ENCODE data around the gene FAM180A. TPM values are rescaled to one million over a fixed set of nuclear protein-coding genes. Genes with fewer than 3 reads are reported as not detected.
"Not testable (repeated sequence)": the region's sequence is repeated elsewhere in the genome, so short reads cannot be mapped to it uniquely, and the experiment has no call there.

Gene FAM180A
- total RNA-seq, 1 donor from 2014 or later = not detected

DNA sequence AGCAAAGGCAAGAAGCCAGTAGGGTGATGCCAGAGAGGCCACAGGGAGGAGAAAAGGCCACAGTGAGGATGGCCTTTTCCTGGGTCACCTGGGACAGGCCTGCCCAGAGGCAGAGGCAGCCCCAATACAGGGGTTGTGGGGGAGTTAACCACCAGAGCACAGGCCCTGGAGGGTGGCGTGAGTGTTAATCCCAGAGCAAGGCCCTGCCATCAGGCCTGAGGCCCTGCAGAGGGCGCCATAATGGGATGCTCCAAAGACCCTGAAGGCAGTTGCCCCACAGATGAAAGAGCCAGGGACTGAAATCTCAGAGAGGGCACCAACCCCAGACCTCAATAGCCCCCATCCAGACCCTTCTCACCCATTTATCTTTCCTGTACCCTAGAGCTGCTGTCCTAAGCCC lies 44.5 kb downstream of the FAM180A start:
- no peaks in the 10 kb centered on the region for H3K27me3 Mint-ChIP-seq (ENCODE audit: low read depth)
- peaks cover 3% of the 10 kb centered on the region for H3K4me1 Mint-ChIP-seq
- H3K36me3 Mint-ChIP-seq = peaks cover 6% of the 10 kb centered on the region
- no peak for DNase-seq (ENCODE audit: low spot score in 2 of 2, unreplicated experiment in 2 of 2)
- TF ChIP-seq, protein P1, sequence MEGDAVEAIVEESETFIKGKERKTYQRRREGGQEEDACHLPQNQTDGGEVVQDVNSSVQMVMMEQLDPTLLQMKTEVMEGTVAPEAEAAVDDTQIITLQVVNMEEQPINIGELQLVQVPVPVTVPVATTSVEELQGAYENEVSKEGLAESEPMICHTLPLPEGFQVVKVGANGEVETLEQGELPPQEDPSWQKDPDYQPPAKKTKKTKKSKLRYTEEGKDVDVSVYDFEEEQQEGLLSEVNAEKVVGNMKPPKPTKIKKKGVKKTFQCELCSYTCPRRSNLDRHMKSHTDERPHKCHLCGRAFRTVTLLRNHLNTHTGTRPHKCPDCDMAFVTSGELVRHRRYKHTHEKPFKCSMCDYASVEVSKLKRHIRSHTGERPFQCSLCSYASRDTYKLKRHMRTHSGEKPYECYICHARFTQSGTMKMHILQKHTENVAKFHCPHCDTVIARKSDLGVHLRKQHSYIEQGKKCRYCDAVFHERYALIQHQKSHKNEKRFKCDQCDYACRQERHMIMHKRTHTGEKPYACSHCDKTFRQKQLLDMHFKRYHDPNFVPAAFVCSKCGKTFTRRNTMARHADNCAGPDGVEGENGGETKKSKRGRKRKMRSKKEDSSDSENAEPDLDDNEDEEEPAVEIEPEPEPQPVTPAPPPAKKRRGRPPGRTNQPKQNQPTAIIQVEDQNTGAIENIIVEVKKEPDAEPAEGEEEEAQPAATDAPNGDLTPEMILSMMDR (IDR thresholded peaks at IDR 0.05; ENCODE audit: unreplicated experiment) = no peak
- H3K27ac Mint-ChIP-seq = no peak overlapping the region
- H3K9me3 Mint-ChIP-seq = no peaks in the 10 kb centered on the region
- no peak overlapping the region for H3K4me3 Mint-ChIP-seq

DNA sequence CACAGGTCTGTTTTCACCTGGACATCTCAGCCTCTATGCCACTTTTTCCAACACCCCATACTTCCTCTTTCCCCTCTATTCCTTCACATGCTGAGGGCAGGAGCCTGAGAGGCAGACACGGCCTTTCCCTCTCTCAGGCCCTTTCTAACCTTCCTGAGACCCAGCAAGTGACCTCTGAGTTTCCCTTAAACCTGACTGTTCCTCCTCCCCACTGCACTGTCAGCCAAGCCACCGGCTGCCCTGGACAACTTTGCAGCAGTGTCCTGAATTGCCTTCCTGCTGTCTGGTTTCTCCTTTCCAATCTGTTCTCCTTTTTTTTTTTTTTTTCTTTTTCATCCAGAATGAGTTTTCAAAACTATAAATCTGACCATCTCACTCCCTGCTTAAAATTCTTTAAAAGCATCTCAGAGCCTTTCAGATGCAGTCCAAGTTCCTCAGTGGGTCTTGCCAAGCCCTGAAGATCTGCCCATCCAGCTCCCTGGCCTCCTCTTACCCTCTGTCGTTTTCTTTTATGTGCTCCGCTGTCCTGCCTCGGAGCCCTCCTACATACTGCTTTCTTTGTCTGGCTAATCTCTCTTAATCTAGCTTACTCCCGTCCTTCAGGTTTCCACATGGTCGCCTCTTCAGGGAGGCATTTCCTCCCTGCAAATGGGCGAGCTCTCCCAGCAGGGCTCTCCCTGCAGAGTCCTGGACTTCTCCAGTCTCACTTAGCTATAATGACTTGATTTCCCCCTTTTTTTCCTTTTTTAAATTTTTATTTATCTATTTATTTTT lies 51.1 kb downstream of the FAM180A start:
- TF ChIP-seq, protein P1 (IDR thresholded peaks at IDR 0.05; ENCODE audit: unreplicated experiment) = no peak
- no peak for DNase-seq (ENCODE audit: low spot score in 2 of 2, unreplicated experiment in 2 of 2)
- H3K27ac Mint-ChIP-seq = peak overlapping the region; percentile 59
- H3K27me3 Mint-ChIP-seq (ENCODE audit: low read depth) = no peaks in the 10 kb centered on the region
- H3K4me3 Mint-ChIP-seq = no peak overlapping the region
- no peaks in the 10 kb centered on the region for H3K9me3 Mint-ChIP-seq
- peaks cover 8% of the 10 kb centered on the region for H3K4me1 Mint-ChIP-seq
- peaks cover 8% of the 10 kb centered on the region for H3K36me3 Mint-ChIP-seq

DNA sequence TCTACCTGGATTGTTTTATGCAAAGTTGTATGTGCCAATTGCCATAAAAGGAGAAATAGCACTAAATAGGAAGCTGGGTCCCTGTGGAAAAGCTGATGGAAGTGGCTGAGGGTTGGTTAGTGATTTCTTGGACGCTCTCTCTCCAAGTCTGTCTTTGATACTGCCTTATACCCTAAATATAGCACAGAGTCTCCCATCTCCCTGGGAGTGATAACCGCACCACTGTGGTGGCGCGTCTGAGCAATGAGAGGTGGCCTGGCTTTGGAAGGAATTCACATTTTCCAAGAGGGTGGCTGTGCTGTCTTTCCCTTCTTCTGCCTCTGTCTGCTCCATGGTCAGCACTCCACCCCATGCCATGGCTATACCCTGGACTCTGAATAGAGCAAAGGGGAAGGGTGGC lies 55.1 kb downstream of the FAM180A start:
- Mint-ChIP-seq H3K9me3 (no peaks in the 10 kb centered on the region), H3K36me3 (peaks cover 22% of the 10 kb centered on the region), H3K4me1 (peaks cover 8% of the 10 kb centered on the region), H3K4me3 (no peak overlapping the region), H3K27ac (no peak overlapping the region), H3K27me3 (ENCODE audit: low read depth) (no peaks in the 10 kb centered on the region)
- DNase-seq (ENCODE audit: low spot score in 2 of 2, unreplicated experiment in 2 of 2) = no peak
- TF ChIP-seq, protein P1 (IDR thresholded peaks at IDR 0.05; ENCODE audit: unreplicated experiment) = no peak

DNA sequence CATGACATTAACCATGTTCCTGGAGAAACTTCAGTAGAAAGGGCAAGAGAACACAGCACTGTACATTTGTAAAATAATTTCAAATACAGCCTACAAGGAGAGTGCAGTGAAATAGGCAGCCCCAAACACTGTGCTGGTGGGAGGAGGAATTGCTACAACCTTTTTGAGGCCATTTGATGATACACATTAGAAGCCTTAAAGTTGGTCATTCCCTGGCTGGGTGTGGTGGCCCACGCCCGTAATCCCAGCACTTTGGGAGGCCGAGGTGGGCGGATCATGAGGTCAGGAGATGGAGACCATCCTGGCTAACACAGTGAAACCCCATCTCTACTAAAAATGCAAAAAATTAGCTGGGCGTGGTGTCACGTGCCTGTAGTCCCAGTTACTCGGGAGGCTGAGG lies 56.0 kb downstream of the FAM180A start:
- H3K27ac Mint-ChIP-seq; H3K4me3 Mint-ChIP-seq; H3K27me3 Mint-ChIP-seq (ENCODE audit: low read depth); H3K9me3 Mint-ChIP-seq; H3K4me1 Mint-ChIP-seq; DNase-seq (ENCODE audit: low spot score in 2 of 2, unreplicated experiment in 2 of 2): not testable (repeated sequence)
- peaks cover 22% of the 10 kb centered on the region for H3K36me3 Mint-ChIP-seq

DNA sequence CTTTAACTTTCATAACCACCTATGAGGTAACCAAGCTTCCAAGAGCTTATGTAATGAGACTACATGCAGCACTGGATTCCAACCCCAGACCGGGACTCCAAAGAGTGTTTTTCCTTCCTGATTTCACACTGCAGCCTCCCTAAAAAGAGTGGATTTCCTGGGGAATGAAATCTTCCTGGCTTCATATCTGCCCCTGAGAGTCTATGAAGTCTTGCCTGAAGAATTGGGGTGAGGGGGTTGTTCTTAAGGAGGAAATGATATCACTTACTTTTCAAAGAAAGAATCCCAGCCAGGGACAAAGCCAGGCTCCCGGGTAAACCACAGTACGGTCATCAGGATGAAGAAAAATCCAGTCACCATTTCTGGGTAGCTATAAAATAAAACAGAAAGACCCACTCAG lies 56.6 kb downstream of the FAM180A start:
- TF ChIP-seq, protein P1 (IDR thresholded peaks at IDR 0.05; ENCODE audit: unreplicated experiment) = no peak
- no peaks in the 10 kb centered on the region for H3K27me3 Mint-ChIP-seq (ENCODE audit: low read depth)
- H3K36me3 Mint-ChIP-seq = peaks cover 22% of the 10 kb centered on the region
- DNase-seq (ENCODE audit: low spot score in 2 of 2, unreplicated experiment in 2 of 2) = no peak
- no peak overlapping the region for H3K4me3 Mint-ChIP-seq
- peaks cover under 1% of the 10 kb centered on the region for H3K4me1 Mint-ChIP-seq
- H3K27ac Mint-ChIP-seq = no peak overlapping the region
- H3K9me3 Mint-ChIP-seq = no peaks in the 10 kb centered on the region

DNA sequence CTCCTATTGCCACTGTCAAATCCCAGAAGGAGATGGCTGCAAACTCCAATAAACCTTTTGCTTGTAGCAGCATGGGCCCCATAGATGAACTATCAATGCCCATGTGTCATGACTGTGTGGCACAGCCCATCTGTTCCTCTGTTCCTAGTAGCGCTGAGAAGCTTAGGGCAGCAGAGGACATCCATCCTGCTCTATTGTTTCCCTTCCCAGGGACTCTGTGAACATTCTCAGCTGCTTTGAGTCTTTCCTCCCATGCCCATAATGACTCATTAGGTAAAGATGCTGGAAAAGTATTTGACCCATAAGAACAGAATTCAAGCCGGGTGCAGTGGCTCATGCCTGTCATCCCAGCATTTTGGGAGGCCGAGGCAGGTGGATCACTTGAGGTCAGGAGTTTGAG lies 58.0 kb downstream of the FAM180A start:
- peaks cover 25% of the 10 kb centered on the region for H3K36me3 Mint-ChIP-seq
- no peaks in the 10 kb centered on the region for H3K27me3 Mint-ChIP-seq (ENCODE audit: low read depth)
- no peaks in the 10 kb centered on the region for H3K4me1 Mint-ChIP-seq
- no peak for DNase-seq (ENCODE audit: low spot score in 2 of 2, unreplicated experiment in 2 of 2)
- no peak overlapping the region for H3K4me3 Mint-ChIP-seq
- TF ChIP-seq, protein P1 (IDR thresholded peaks at IDR 0.05; ENCODE audit: unreplicated experiment) = no peak
- H3K27ac Mint-ChIP-seq = no peak overlapping the region
- no peaks in the 10 kb centered on the region for H3K9me3 Mint-ChIP-seq
